A549 (cell line): ENCODE measurements around the gene SETBP1.

Experiments used
- CTCF ChIP-seq: fragments of >200 bp; sonication (Bioruptor Twin); formaldehyde crosslinking; IDR thresholded peaks from 3 replicates; pipeline ENCODE4 v1.5.1; 2016
- EHMT2 ChIP-seq: fragments of 200-600 bp; sonication (generic); IDR thresholded peaks from 2 replicates; pipeline ENCODE4 v1.6.1; 2016; ENCODE audit warnings: antibody characterized with exemption, low read depth, mild to moderate bottlenecking, moderate library complexity
- MAX ChIP-seq: IDR thresholded peaks from 2 replicates; pipeline ENCODE4 v1.6.1; 2012
- PBX3 ChIP-seq: IDR thresholded peaks from 2 replicates; pipeline ENCODE4 v1.6.1; 2012
- POLR2A ChIP-seq: IDR thresholded peaks from 2 replicates; pipeline ENCODE4 v1.6.1; 2012; ENCODE audit warnings: mild to moderate bottlenecking, low read length
- USF2 ChIP-seq: fragments of 450-650 bp; IDR thresholded peaks from 2 replicates; pipeline ENCODE4 v1.6.1; 2014; ENCODE audit warnings: antibody characterized with exemption
- ZFP36 ChIP-seq: fragments of 450-650 bp; IDR thresholded peaks from 2 replicates; pipeline ENCODE4 v1.6.1; 2014; ENCODE audit warnings: borderline replicate concordance; ENCODE audit not compliant: partially characterized antibody

GRCh38 chr18:44951748-44952147 is 271.1 kb downstream of the SETBP1 start:
- TF ChIP-seq CTCF, result no peak
- no peak for TF ChIP-seq EHMT2
- no peak for TF ChIP-seq PBX3
- TF ChIP-seq USF2, result no peak
- no peak for TF ChIP-seq MAX
- no peak for TF ChIP-seq POLR2A
- TF ChIP-seq ZFP36, result no peak
